NCI-H2171 (cell line): ENCODE measurements around the gene CDA.

Experiments
- DNase-seq: peaks from one replicate; lab custom pipeline; 2025; lab: John Stamatoyannopoulos, UW

Gene CDA

GRCh38 chr1:20588634-20589225 is at the start of gene CDA:
Gene CDA, plus strand, starts transcription at chr1:20589097. Its CDS starts 33 bp downstream, at chr1:20589130.
- DNase-seq: no peak

DNA sequence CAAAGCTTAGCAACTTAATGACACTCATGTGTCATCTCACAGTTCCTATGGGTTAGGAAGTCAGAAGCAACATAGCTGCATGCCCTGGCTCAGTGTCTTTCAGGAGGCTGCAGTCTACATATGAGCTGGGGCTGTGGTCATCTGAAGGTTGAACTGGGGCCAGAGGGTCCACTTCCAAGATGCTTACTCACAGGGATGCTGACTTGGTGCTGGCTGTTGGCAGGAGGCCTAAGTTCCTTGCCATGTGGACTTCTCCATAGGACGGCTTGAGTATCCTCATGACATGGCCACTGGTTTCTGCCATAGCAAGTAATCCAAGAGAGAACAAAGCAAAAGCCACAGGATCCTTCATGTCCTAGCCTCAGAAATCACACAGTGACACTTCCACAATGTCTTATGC is 48.6 kb upstream of the CDA start:
- DNase-seq: no peak

DNA sequence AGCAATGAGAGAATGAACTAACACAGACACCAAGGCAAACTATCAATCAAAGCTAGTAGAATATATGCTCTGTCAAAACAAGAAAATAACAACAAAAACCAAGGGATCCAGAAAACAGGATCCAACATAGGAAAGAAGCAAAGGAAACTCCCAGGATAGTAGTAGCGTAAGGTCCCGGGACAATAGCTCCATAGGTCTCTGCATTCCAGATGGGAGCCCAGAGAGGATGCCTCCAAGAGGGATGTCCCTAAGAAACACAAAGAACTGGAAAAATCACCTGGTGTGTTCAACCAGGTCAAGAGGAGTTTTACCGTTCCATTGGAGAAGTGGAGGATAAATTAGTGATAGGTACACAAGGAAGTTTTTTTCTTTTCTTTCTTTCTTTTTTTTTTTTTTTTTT is 42.3 kb upstream of the CDA start:
- no peak for DNase-seq

DNA sequence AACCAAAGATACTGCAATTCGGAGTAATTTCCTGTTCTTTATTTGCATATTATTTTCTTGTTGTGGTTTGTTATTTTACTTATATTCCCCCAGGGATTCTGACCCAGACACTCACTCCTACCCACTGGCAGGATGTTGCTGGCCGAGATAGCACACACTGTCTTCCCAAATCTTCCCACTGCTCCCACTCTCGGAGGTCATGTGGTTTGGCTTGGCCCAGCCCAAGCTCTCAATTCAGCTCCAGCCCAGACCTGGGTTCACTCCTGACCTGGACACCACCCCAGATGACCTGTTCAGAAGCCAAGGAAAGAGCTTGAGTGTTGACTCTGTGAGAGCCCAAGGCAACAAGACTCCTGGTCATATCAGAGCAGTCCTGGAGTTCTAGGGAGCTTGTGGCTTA is 37.7 kb upstream of the CDA start:
- no peak for DNase-seq

- DNase-seq: peak; percentile 55
Measured at GRCh38 chr1:20551945-20552727, 36.8 kb upstream of the CDA start, which contains the start of gene FAM43B. Gene FAM43B, plus strand, starts transcription at chr1:20552573. Its CDS starts 401 bp downstream, at chr1:20552974.

- no peak for DNase-seq
Measured at GRCh38 chr1:20552728-20553445, 36.0 kb upstream of the CDA start.

DNA sequence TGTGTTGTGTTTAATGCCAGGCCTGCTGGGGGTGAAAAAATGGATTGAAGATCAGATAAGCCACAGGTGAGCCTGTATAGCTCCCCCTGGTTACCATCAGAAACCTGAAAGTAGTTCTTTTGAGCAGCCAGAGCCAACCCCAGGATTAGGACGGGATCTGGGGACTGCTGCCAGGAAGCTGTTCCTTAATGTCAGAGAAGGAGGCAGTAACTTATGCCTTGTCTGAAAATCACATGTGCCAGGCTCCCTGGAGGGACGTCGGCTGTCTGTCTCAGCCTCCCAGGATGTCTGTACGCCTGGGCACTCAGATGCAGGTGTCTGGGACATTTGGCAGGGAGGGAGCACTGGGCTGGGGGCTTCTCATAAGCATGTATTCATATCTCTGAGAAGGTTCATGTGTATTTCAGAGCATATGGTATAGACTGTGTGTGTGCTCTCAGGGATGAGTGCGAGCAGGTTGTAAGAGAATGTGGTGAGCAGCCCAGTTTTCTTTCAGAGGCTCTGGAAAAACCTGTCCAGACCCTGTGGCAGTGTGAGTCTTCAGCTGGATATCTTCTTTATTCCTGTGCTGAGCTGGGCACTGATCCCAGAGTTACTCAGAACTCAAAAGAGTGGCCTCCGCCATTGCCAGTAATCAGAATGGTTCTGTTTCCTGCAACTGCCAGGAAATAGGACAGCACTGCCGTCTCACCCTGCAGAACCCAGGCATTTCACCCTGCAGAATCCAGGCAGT is 33.7 kb upstream of the CDA start:
- DNase-seq: no peak

DNA sequence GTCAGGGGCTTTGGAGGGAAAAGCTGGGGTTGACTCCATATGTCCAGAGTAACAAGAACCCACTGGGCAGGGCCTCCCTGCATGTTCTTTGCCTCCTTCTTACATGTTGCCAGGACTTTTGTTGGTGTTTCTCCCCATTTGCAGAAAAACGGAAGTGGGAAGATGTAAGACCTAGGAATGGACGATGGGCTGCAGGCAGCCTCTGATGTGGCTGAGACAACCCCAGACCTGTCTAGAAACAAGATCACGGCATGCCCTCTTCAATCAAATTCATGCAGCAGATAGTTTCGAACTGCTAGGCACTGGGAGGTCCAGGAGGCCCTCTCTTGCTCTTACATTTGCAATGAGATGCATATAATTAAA is 33.2 kb upstream of the CDA start:
- no peak for DNase-seq

DNA sequence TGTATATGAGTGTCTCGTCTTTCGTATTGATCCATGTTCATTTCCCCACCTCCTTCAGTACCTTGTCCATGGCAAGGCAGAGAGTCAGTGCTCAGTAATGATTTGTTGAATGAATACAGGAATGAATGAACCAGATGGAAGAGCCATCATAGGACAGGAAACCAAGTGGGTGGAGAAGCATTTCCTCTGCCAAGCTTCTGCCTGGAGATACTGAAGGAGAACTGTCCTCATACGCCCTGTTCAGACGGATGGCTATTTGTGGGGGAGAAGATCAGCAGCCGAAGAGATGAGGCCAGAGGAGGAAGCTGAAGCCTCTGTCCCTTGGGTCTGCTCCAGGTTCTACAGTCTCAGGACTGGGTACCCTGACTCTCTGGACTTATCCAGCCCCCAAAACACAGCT is 30.7 kb upstream of the CDA start:
- no peak for DNase-seq

DNA sequence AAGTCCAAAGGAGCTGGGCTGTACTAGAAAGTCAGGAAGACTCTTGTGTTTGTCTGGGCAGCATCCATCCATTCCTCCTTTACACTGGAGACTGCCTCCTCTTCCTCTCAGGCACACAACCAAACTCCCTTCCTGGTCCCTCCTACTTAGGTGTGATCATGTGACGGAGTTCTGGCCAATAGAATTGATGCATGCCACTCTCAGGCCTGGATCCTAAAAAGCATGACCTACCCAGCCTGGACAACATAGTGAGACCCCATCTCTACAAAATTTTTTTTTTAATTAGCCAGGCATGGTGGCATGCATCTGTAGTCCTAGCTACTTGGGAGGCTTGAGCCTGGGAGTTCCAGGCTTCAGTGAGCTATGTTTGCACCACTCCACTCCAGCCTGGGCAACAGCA is 27.9 kb upstream of the CDA start:
- DNase-seq: no peak

GRCh38 chr1:20565234-20565633 is 23.7 kb upstream of the CDA start:
- no peak for DNase-seq

GRCh38 chr1:20569523-20570098 is 19.3 kb upstream of the CDA start:
- DNase-seq: no peak

- DNase-seq: no peak
Measured at GRCh38 chr1:20571427-20571826, 17.5 kb upstream of the CDA start.

GRCh38 chr1:20573987-20574386 is 14.9 kb upstream of the CDA start:
- DNase-seq: no peak

GRCh38 chr1:20574686-20575540 is 14.0 kb upstream of the CDA start:
- DNase-seq: no peak

- no peak for DNase-seq
Measured at GRCh38 chr1:20575541-20576336, 13.2 kb upstream of the CDA start.

DNA sequence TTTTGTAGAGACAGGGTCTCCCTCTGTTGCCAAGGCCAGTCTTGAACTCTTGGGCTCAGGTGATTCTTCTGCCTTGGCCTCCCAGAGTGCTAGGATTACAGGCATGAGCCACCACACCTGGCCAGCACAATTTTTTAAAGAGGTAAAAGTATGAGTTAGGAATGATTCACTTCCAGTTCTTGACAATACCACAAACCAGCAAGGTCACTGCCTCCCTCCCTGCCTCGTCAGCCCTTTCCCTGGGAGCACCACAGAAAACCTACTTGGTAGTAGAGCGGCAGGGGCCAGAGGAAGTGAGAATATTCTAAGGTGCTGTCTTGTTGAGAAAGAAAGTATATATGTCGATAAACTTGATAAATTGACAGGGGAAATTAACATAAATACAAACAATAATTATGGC is 10.8 kb upstream of the CDA start:
- DNase-seq: no peak

GRCh38 chr1:20578721-20579395 is 10.0 kb upstream of the CDA start:
- no peak for DNase-seq

DNA sequence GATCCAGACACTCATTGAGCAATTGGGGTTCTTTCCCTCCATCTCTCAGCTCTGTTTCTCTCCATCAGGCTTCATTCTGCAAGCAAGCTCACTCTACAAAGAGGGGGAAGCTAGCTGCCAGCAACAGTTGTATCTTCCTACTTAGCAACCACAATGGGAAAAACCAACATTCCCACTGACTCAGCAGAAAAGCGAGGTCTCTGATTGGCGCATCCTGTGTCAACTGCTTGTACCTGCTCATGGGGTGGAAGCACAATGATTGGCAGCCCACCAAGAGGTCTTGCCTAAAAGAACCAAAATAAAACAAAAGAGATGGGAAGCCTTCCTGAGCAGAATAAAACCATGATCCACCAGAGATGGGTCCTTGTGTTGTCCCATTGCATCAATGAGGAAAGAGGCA is 4.0 kb upstream of the CDA start:
- DNase-seq: no peak
